Adrenal gland (tissue), 5 donors: Measurements from ENCODE around the gene COL23A1.

Source experiments
- CTCF ChIP-seq, 6 experiments: fragments of 450-650 bp in 4 of 6; fragments of 200-600 bp in 2 of 6; sonication (generic) in 1 of 6; IDR thresholded peaks; 1 replicate in 5 of 6; 2 replicates in 1 of 6; pipeline versions ENCODE4 v1.5.1 to v1.8.0; 2016 to 2021; ENCODE audit warnings: antibody characterized with exemption in 6 of 6, mild to moderate bottlenecking in 2 of 6, moderate library complexity in 1 of 6
- POLR2A ChIP-seq, 2 donors: fragments of 450-650 bp; IDR thresholded peaks; one replicate each; pipeline ENCODE4 v1.6.1; 2017; ENCODE audit warnings: antibody characterized with exemption in 2 of 2, mild to moderate bottlenecking in 2 of 2, moderate library complexity in 1 of 2
- donor health status: DM: no; HTN: no; CAD: no.

DNA sequence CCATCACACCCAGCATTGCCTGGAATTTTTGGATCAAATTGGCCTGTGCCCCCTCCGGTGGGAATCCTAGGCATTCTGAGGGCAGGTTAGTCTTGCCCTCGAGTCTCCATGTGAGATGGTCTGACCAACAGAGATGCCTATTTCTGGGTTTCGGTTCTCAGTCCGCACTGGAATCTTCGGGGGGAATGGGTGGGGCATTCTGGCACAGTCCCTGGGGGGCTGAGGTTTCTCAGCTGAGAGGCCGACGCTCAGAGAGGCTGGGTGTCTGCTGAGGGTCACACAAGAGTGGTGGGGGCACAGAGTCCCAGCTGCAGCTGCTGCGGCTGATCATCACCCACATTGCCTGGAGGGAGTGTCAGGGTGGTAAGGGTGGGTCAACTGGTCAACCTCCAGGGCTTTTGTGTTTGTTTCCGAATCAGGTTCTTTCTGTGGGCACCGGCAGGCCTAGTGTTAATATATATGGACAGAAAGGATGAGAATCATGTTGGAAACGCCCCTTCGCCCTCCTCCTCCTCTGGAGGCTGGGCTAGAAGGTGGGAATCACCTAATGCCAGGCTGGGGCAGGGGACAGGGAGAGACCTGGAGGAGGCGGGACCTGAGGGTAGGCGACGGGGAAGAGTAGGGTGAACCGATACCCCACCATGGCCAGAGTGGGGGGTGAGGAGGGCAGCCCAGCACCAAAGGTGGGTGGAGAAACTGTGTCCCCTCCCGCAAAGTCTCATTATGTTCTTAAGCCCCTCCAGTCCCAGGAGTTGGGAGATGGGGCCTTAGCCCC is 208.1 kb downstream of the COL23A1 start:
- no peak for TF ChIP-seq POLR2A (IDR thresholded peaks at IDR 0.05)
- no peak for TF ChIP-seq CTCF (IDR thresholded peaks at IDR 0.05)
